ENCODE measurements around the gene OXSR1. TPM values are rescaled to one million over a fixed set of nuclear protein-coding genes. Genes with fewer than 3 reads are reported as not detected.

OXSR1 gene
- total RNA-seq, 1 experiment from 2014 or later, result 47.4 TPM

Other genes with a start within 250 kb of the OXSR1 start
- 0.05 TPM in 1 of 2 replicates, not detected in the other for gene VILL, start 174.8 kb upstream of the OXSR1 start, total RNA-seq (2014; rRNA removed; shearing (Covaris generic))
- gene PLCD1, start 135.9 kb upstream of the OXSR1 start, total RNA-seq (2014; rRNA removed; shearing (Covaris generic)), result 0.39 and 2.4 TPM in 2 replicates
- gene DLEC1, start 126.3 kb upstream of the OXSR1 start, total RNA-seq (2014; rRNA removed; shearing (Covaris generic)), result 0.02 TPM in 1 of 2 replicates, not detected in the other
- 10.0 and 13.2 TPM in 2 replicates for gene ACAA1, start 28.4 kb upstream of the OXSR1 start, total RNA-seq (2014; rRNA removed; shearing (Covaris generic))
- gene MYD88, start 26.9 kb upstream of the OXSR1 start, total RNA-seq (2014; rRNA removed; shearing (Covaris generic)), result 12.9 and 14.1 TPM in 2 replicates
- not detected in 2 replicates for gene SLC22A13, start 100.3 kb downstream of the OXSR1 start, total RNA-seq (2014; rRNA removed; shearing (Covaris generic))
- not detected in 2 replicates for gene SLC22A14, start 116.8 kb downstream of the OXSR1 start, total RNA-seq (2014; rRNA removed; shearing (Covaris generic))
- 1.7 and 2.2 TPM in 2 replicates for gene XYLB, start 181.2 kb downstream of the OXSR1 start, total RNA-seq (2014; rRNA removed; shearing (Covaris generic))